CD1c-positive myeloid dendritic cell (primary cell): ENCODE data around the gene ZFHX3.

Experiments
- DNase-seq: peaks from one replicate; pipeline ENCODE4 v3.0.0-alpha.2; 2016; ENCODE audit errors: extremely low spot score

ZFHX3 gene

DNA sequence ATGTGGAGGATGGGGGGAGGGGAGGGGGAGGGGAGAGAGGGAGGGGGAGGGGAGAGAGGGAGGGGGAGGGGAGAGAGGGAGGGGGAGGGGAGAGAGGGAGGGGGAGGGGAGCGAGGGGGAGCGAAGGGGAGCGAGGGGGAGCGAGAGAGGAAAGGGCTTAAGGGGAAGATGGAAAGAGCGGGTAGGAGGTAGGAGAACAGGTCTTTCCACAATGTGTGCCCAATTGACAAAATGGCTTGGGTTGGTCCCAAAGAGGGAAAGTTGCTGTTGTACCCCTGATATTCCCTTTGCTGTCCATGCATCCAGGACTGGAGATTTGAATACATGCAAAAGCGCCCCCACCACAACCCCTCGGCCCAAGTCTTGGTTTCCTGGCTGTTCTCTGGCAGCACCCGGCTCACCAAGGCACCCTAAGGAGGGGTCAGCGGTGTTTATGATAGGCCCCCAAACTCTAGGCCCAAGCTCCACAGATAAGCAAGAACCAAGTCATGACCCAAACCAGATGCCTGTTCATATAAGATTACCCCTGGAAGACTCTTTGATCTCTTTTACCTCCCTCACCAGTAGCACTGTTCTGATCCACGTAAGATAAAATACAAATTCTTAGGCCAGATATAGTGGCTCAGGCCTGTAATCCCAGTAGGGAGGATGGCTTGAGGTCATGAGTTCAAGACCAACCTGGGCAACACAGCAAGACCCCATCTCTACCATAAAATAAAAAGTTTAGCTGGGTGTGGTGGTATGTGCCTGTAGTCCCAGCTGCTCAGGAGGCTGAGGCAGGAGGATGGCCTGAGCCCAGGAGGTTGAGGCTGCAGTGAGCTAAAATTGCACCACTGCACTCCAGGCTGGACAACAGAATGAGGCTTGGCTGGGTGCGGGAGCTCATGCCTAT, 119.6 kb downstream of the ZFHX3 start:
- DNase-seq: no peak

DNA sequence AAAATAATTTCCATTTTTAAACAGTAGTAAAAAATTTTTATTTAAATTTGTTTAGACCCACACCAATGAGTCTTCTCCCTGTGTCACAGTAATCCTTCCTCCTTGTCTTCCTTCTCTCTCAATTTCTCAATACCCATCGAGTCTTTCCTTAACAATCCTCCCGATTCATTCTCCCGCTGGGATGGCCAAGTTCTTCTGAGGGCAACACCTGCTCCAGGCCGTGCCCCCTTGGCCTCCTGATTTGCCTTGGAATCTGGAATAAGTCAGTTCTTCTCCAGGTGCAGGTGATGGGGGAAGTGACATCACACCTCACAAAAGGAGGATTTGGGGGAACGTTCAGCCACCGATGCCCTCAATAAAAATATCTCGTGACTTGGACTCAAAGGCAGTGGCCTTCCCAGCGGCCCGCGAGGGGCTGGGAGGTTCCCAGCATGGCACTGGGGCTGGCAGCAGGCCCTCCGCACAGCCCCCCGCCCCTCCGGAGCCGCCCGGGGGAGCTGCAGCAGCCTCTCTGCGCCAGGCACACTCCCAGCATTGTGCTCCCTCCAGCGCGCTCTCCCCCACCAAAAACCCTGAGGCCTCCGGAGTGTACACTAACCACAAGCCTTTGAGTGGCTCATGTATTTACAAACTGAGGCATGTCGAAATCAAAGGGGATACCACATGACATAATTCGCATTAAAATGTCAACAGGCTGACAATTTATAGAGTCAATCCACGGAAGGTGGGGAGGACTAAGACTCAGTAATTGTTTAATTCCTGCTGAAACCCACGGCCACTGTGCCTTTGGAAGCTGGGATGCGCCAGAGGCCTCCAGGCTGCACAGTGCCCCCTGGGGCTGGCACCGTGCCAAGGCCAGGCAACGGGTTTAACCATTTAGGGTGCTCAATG, 120.5 kb downstream of the ZFHX3 start:
- DNase-seq: peak; percentile 47

DNA sequence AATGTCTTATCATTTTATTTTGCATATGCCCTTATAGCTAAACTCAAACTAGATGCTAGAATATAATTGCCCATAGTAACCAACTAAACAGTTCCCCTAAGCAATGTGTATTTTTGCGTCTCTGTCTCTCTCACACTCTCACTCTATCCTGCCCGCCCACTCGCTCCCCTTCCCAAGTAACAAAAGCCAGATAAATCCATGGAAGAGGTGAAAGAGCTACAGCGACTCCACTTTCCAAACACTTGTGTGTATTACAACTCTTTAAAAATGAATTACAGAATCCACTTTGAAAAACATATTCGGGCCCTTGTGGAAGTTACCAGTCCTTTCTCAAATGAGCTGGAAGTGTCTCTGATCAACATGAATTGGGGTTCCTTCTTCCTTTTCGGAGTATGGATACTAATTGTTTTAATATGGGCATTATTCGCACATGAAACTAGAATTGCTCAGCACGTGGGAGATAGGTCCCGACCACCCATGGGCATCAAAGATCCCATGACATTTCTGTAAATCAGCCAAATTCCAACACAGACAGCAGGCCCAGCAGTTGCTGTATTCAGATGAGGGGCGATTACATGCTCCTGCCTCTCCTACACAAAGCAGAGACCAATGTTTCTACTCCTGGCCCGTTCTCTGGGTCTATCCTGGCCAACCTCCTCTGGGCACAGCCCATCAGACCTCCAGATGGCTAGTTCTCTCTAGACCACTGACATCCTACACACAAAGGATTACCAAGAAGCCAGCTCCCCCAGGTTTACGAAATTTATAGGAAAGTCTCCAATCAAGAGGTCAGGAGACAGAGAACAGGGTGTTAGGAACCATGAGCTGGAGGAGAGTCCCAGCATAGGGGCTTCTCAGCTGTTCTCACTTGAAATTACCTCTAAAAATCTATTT, 121.5 kb downstream of the ZFHX3 start:
- DNase-seq: no peak

DNA sequence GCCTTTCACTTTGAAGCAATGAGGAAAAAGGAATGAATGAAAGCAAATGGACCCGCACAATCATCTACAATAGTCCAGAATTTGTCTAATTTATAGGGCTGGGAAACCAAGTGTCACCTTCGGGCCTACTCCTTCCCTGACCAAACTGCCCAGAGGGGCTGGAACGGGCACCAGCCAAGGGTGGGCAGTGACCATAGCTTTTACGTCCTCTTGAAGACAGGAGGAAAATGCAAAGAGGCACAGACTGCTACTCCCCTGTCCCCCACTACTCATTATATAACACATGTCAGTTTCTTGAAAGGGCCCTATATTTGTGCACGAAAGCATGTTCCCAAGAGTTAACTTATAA, 122.3 kb downstream of the ZFHX3 start:
- no peak for DNase-seq

GRCh38 chr16:72924927-72925630, 122.8 kb downstream of the ZFHX3 start:
- peak; percentile 14 for DNase-seq

DNA sequence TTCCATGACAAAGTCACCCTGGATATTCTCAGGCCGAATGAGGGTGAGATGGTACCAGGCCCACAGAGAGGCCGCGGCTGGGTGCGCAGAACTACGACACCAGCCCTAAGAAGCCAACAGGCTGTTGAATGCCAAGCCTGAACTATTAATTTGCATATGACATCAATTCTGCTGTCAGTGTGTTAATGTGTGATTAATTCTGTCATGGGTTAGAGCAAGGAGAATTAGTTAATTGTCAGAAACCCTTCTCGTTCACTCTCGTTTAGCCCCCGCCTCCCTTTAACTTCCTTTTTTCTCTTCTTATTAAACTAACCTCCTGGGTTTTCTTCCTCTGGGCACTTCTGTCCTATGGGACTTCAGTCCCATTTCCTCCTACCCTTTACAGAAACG, 123.4 kb downstream of the ZFHX3 start:
- DNase-seq: peak; percentile 62

DNA sequence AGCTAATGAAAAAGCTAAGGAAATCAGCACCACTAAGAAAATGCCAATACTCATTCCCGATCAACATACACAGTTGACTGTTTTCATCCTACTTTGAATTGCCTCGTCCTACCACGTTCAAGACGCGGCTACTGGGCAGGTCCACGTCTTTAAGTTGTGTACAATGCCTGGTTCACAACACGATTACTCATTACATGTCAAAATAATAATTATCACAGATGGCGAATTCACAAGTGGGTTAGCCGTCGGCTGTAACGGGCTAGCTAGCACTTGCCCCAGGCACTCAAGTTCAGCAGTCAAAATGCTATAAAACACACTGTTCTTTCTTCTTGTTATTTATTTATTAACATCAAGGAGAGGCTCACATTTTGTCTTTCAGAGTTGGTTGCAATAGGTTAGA, 124.2 kb downstream of the ZFHX3 start:
- no peak for DNase-seq

DNA sequence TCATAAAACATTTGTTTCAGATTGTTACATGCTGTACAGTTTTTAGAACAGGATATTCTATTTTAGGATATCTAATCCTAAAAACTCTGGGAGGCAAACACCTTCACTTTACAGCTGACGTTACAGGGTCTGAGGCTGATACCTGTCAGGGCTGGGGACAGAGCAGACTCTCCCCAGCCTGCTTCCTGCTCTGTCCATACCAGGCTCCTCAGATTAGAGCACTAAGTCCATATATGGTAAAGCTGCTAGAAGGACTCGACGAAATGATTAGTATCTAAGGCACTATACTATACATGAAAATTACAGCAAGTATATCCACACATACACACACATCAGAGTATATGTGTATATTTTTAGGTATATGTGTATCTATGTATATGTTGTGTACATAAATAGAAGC, 125.2 kb downstream of the ZFHX3 start:
- no peak for DNase-seq

- DNase-seq: no peak
These were observed 126.3 kb downstream of the ZFHX3 start for GRCh38 chr16:72921620-72922019.

- peak; percentile 20 for DNase-seq
These were observed 126.8 kb downstream of the ZFHX3 start for GRCh38 chr16:72921106-72921505.

GRCh38 chr16:72917051-72917450, 130.9 kb downstream of the ZFHX3 start:
- DNase-seq: peak; percentile 33

- no peak for DNase-seq
These were observed 132.6 kb downstream of the ZFHX3 start for GRCh38 chr16:72915331-72915730.

- DNase-seq: no peak
These were observed 134.4 kb downstream of the ZFHX3 start for GRCh38 chr16:72913551-72913950.

DNA sequence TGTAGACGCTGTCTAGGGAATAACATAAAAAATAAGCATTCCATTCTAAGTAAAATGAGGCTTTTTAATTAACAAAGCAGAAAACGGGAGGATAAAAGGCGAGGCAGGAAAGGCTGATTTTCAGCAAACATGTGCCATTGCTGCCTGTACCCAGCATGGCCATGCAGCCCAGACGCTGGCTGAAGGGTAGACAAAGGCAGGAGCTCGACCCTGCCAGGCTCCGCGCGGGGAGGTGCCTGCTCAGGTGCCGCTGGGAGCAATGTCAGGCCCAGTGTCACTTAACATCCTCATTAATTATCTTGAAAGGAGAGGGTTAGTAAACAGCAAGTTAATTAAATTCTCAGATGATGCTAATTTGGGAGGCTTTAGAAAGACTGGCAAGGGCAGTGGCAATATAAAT, 136.0 kb downstream of the ZFHX3 start:
- no peak for DNase-seq

- DNase-seq: no peak
These were observed 137.1 kb downstream of the ZFHX3 start for GRCh38 chr16:72910875-72911274.

DNA sequence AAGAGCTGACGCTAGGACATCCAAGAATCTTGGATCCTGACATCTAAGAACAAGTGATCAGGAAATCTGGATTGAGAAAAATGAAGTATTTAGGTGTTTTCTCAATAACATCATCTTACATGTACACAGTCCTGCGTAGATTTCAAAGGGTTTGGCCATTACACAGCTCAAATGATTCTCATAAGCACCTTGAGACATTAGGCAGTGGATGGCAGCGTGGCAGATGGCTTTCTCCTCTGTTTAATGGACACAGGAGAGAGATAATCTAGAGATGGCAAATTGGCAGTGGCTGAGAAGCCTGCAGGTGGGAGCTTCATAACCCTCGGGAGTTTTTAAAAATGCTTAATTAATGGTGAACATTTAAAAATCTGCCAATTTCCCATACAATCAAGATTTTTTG, 137.5 kb downstream of the ZFHX3 start:
- DNase-seq: no peak

- DNase-seq: no peak
These were observed 138.7 kb downstream of the ZFHX3 start for GRCh38 chr16:72909196-72909595.

DNA sequence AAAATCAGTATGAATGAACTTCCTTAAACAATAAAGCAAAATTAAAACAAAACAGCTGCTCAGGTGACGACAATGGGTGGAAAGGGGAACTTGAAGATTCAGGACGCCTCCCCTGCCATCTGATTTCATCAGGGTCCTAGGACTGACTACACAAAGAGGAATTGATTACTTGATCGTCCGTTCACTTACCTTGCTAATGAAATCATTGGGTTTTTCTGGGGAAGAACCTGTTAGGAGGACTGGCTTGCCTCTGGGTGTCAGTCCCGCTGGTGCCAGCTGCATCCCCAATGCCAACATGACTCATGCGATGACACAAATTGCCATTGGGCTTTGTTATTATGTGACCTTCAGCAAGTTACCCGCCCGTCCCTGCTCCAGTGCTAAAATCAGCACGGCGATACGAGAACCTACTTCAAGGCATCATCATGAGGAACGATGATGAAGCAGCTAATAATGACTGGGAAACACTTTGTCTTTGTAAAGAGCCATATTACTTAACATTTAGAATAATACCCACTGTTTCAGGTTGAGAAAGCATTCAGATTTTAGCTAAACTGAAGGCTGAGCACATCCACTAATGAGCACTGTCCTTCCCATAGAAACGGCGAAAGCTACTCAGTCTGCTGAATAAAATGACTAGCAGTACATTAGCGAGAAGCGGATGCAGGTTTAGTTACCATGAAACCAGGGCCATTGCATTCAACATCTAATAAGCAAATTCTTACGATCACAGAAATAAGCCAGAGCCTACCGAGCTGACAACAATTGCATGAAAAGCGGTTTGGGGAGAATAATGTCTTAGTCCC, 139.4 kb downstream of the ZFHX3 start:
- DNase-seq: peak; percentile 85

DNA sequence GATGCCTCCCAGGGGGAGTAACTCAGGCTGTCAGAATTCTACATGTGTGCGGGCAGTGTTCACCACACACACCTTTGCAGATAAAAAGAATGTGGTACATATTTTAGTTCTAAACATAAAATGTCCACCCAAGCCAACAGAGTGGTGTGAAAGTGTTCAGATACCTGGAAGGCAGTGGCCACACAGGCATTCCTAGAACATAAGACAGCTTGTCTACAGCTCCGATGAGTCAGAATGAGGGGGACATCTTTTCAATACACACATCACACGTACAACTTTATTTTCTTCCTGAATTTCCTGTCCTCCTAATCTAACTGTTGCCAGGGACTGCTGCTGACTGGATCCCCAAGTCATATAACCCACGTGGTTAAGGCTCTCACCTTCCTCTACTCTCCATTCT, 142.3 kb downstream of the ZFHX3 start:
- DNase-seq: no peak

GRCh38 chr16:72903176-72903575, 144.8 kb downstream of the ZFHX3 start:
- no peak for DNase-seq
